ENCODE measurements around the gene MRGPRF. TPM values are rescaled to one million over a fixed set of nuclear protein-coding genes. Genes with fewer than 3 reads are reported as not detected.

The MRGPRF gene
- total RNA-seq, 1 experiment from 2014 or later, result 0.35 TPM

- Histone ChIP-seq H3K27ac (no peak within 1 kb of the TSS), H3K4me2 (peak within 1 kb of the TSS; percentile 91), H3K79me2 (ENCODE audit: low read depth) (peaks cover 20% of the 10 kb centered on the region), H4K20me1 (ENCODE audit: insufficient read depth) (peaks cover 3% of the 10 kb centered on the region), H3K4me3 (peak within 1 kb of the TSS; percentile 82), H3K9me2 (ENCODE audit: insufficient read depth) (no peaks in the 10 kb centered on the region), H3K36me3 (ENCODE audit: low read depth) (no peaks in the 10 kb centered on the region), H2AFZ (peak within 1 kb of the TSS; percentile 90), H3K27me3 (ENCODE audit: insufficient read depth, low read depth) (no peaks in the 10 kb centered on the region), H3F3A (ENCODE audit: insufficient read depth, low read depth) (peaks cover 7% of the 10 kb centered on the region; the same call in 1 of the 2 replicates), H3K4me1 (replicated peaks; ENCODE audit: insufficient read depth) (peaks cover 12% of the 10 kb centered on the region), H3K9me3 (ENCODE audit: insufficient read depth, low read depth) (no peaks in the 10 kb centered on the region)
- intact Hi-C loops (cut with micrococcal nuclease; ENCODE audit: unreplicated experiment), result no loop called here
- CTCF ChIA-PET, result interaction anchor here (0.6 to 1.0 kb wide), 3 partner anchors 40 to 635 kb away, joined by 3 to 10 read pairs (median 3); no protein-coding TSS in a partner anchor
- BruUV-seq (replicated peaks), result no TSS peak
- POLR2A ChIA-PET (ENCODE audit: unreplicated experiment), result interaction anchor here (0.5 to 0.7 kb wide), 12 partner anchors 18 to 1513 kb away, joined by 3 to 40 read pairs (median 4); no protein-coding TSS in a partner anchor
- peak; percentile 86 to 91 for DNase-seq
- TF ChIP-seq CTCF (conservative IDR thresholded peaks at IDR 0.05), result no peak
- TF ChIP-seq EZH2 (IDR thresholded peaks at IDR 0.05; ENCODE audit: low read depth), result no peak
These were observed 35.8 kb upstream of the MRGPRF start, which contains the start of gene TPCN2 for GRCh38 chr11:69048694-69049489. Gene TPCN2 (plus strand): TSS chr11:69048932. CDS start chr11:69048998, 66 bp downstream.

DNA sequence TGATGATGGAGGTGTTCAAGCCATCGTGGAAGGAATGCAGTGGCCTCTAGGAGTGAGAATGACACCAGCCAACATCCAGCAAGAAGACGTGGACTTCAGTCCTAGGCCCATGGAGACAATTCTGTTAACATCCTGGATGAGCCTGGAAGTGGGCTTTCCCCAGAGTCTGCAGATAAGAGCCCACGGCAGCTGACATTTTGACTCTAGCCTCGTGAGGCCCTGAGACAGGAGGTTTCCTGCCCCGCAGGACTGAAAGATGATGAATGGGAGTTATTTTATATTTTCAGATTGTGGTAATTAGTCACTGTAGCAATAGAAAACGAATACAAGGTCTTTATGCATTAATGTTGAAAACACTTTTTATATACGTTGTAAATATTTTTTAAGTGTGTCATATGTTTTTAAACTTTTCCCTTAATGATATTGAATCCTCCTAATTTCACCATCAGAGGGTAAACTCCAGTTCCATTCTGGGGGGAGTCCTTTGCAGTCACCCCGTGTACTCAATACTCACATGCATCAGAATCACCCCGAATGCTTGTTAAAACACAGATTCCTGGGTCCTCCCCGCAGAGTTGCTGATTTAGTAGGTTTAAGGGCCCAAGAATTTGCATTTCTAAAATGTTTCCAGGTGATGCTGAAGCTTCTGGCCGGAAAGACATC is 35.1 kb upstream of the MRGPRF start:
- Histone ChIP-seq H2AFZ (peak overlapping the region; percentile 90), H3K4me2 (peak overlapping the region; percentile 91), H3K9me2 (ENCODE audit: insufficient read depth) (no peaks in the 10 kb centered on the region), H3K27me3 (ENCODE audit: insufficient read depth, low read depth) (no peaks in the 10 kb centered on the region), H3F3A (ENCODE audit: insufficient read depth, low read depth) (peaks cover 7% of the 10 kb centered on the region; the same call in 1 of the 2 replicates), H3K27ac (no peak overlapping the region), H3K4me1 (replicated peaks; ENCODE audit: insufficient read depth) (peaks cover 12% of the 10 kb centered on the region), H3K4me3 (peak overlapping the region; percentile 82; the same call in 1 of the 2 replicates), H3K9me3 (ENCODE audit: insufficient read depth, low read depth) (no peaks in the 10 kb centered on the region), H3K36me3 (ENCODE audit: low read depth) (no peaks in the 10 kb centered on the region), H3K79me2 (ENCODE audit: low read depth) (peaks cover 20% of the 10 kb centered on the region), H4K20me1 (ENCODE audit: insufficient read depth) (peaks cover 3% of the 10 kb centered on the region)
- no TSS peak for BruUV-seq (replicated peaks)
- CTCF ChIA-PET, result interaction anchor here (0.6 to 1.0 kb wide), 3 partner anchors 40 to 635 kb away, joined by 3 to 10 read pairs (median 3); no protein-coding TSS in a partner anchor
- intact Hi-C loops (cut with micrococcal nuclease; ENCODE audit: unreplicated experiment), result no loop called here
- no peak for TF ChIP-seq EZH2 (IDR thresholded peaks at IDR 0.05; ENCODE audit: low read depth)
- TF ChIP-seq CTCF (conservative IDR thresholded peaks at IDR 0.05), result no peak
- no peak for DNase-seq
- POLR2A ChIA-PET (ENCODE audit: unreplicated experiment), result interaction anchor here (0.5 to 0.7 kb wide), 12 partner anchors 17 to 1513 kb away, joined by 3 to 40 read pairs (median 4); no protein-coding TSS in a partner anchor

Measured in PC-9 (cell line).